MM.1S (cell line): ENCODE measurements around the gene TPGS1.

Source experiments
- CTCF ChIP-seq: fragments of 300-600 bp; sonication (generic); IDR thresholded peaks from 2 replicates; pipeline ENCODE4 v1.5.1; 2016; ENCODE audit warnings: antibody characterized with exemption, low read length, mixed read lengths
- EZH2 ChIP-seq: fragments of 300-600 bp; sonication (generic); optimal IDR thresholded peaks from 2 replicates; pipeline ENCODE3; 2017; ENCODE audit warnings: low read depth, mild to moderate bottlenecking, antibody characterized with exemption, low read length, mixed read lengths
- EZH2phosphoT487 ChIP-seq: fragments of 300-600 bp; sonication (generic); IDR thresholded peaks from 2 replicates; pipeline ENCODE4 v1.6.1; 2018; ENCODE audit warnings: antibody characterized with exemption, low read length

- TF ChIP-seq EZH2, result no peak
- TF ChIP-seq CTCF, result no peak
- no peak for TF ChIP-seq EZH2phosphoT487
Measured at GRCh38 chr19:513368-514165, 6.3 kb downstream of the TPGS1 start.
